ENCODE data around the gene TRIOBP. TPM values are rescaled to one million over a fixed set of nuclear protein-coding genes. Genes with fewer than 3 reads are reported as not detected.
A peak's percentile ranks its signal among the peaks of the same experiment; 100 is the strongest.

The TRIOBP gene
- total and polyA plus RNA-seq, 2 donors (not counting 1 experiment from before 2014, with no cell fraction given): 32.9 to 131 TPM

DNA sequence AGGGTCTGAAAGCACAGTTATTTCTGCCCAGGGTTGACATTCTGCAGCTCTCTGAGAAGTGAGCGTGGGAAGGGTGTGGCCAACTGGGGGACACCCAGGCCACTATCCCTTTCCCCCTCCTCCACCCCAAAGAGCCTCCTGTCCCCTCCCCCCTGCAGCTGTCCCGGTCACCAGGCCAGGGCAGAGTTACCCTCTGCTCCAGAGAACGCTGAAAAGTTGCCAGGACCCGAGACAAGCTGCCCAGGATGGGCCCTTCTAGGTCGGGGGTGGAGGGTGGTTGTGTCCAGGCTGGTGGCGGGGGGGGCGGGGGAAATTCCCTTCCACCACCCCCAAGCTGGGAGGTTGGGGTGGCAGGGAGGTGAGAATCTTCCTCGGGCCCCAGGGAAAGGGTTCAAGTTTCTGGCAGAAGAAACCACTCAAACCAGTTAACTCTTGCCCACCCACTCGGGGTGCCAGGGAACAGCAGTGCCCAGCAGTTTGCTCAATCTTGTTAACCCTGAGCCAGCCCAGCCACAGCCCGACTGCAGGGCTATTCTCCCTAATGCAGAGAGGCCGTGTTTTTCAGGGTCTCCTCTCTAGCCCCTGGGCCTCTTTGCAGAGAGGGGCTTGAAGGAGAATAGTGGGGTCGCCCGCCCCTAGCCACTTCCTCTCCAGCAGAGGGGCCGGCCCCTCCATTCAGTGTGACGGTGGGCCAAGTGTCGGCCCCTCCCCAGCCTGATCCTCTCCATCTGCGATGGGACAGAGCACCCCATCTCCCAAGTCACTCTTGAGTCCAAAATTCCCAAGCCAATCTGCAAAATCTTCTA lies 20.7 kb upstream of the TRIOBP start:
- H3K9ac ChIP-seq (ENCODE audit: insufficient read depth, low read length): peak overlapping the region; percentile 87
- H3K4me1 ChIP-seq (ENCODE audit: control insufficient read depth, extremely low read depth, insufficient read depth, low read length): peaks cover 10% of the 10 kb centered on the region
- peaks cover 17% of the 10 kb centered on the region for H3K36me3 ChIP-seq (ENCODE audit: control insufficient read depth, insufficient read depth, low read length)
- TF ChIP-seq EZH2 (IDR thresholded peaks at IDR 0.05; ENCODE audit: low read length, missing control alignments): no peak
- TF ChIP-seq, protein P1, sequence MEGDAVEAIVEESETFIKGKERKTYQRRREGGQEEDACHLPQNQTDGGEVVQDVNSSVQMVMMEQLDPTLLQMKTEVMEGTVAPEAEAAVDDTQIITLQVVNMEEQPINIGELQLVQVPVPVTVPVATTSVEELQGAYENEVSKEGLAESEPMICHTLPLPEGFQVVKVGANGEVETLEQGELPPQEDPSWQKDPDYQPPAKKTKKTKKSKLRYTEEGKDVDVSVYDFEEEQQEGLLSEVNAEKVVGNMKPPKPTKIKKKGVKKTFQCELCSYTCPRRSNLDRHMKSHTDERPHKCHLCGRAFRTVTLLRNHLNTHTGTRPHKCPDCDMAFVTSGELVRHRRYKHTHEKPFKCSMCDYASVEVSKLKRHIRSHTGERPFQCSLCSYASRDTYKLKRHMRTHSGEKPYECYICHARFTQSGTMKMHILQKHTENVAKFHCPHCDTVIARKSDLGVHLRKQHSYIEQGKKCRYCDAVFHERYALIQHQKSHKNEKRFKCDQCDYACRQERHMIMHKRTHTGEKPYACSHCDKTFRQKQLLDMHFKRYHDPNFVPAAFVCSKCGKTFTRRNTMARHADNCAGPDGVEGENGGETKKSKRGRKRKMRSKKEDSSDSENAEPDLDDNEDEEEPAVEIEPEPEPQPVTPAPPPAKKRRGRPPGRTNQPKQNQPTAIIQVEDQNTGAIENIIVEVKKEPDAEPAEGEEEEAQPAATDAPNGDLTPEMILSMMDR (conservative IDR thresholded peaks at IDR 0.05 in 1 of 2, IDR thresholded peaks at IDR 0.05 in 1 of 2; ENCODE audit: low read depth in 1 of 2, low read length in 2 of 2): no peak
- peaks cover 3% of the 10 kb centered on the region for H4K20me1 ChIP-seq (ENCODE audit: control insufficient read depth, extremely low read depth, insufficient read depth, low read length)
- H3K79me2 ChIP-seq (ENCODE audit: control insufficient read depth, insufficient read depth, low read length): peaks cover 31% of the 10 kb centered on the region
- no peaks in the 10 kb centered on the region for H3K9me3 ChIP-seq (ENCODE audit: control insufficient read depth, insufficient read depth, low read depth, low read length)
- H3K27me3 ChIP-seq (ENCODE audit: control insufficient read depth, insufficient read depth, low read length): no peaks in the 10 kb centered on the region
- peak overlapping the region; percentile 69 for H3K4me2 ChIP-seq (ENCODE audit: extremely low read depth, insufficient read depth, low read length)
- peak overlapping the region; percentile 95 for H3K27ac ChIP-seq (ENCODE audit: insufficient read depth, low read length)
- H2AFZ ChIP-seq (ENCODE audit: low read length): no peak overlapping the region
- H3K4me3 ChIP-seq (replicated peaks in 1 of 4; ENCODE audit: control extremely low read depth in 1 of 4, insufficient read depth in 1 of 4, low read depth in 3 of 4, low read length in 4 of 4): peak overlapping the region; percentile 93 to 100 (median 98)
- DNase-seq (ENCODE audit: low read depth in 2 of 2): peak; percentile 25 to 58

DNA sequence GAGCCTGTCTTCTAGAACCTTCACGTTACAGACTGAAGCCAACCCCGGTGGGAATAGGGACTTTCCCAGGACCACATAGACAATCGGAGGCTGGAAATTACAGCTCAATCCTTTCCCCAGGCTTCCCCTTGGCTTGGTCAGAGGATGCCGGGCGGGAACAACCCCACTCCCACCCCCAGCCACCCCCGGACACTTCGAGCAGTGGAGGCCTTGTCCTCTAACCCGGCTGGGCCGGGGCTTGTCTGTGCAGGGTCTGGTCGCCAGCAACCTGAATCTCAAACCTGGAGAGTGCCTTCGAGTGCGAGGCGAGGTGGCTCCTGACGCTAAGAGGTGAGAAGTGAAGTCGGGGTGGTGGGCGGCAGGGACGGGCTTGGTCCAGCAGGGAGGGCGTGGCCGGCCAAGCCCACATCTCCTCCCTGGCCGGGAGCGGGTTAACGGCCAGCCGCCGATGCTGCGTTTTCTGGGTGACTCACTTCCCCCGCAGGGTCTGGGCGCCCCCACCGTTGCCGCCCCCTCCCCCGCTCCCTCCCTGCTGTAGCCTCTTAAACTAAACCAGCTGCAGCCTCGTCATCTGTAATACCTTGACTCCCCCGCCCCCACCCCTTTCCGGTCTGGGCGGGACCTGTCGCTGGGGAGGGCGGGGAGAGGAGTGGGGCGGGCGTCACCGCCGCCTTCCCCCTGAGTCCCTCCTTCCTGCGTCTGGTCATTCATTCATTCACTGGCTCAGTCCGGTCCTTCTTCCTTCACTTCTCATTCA lies 19.9 kb upstream of the TRIOBP start:
- Histone ChIP-seq H3K4me2 (ENCODE audit: extremely low read depth, insufficient read depth, low read length) (peak overlapping the region; percentile 100), H3K4me3 (replicated peaks in 1 of 4; ENCODE audit: control extremely low read depth in 1 of 4, insufficient read depth in 1 of 4, low read depth in 3 of 4, low read length in 4 of 4) (peak overlapping the region; percentile 93 to 100 (median 98)), H3K27me3 (ENCODE audit: control insufficient read depth, insufficient read depth, low read length) (no peaks in the 10 kb centered on the region), H3K79me2 (ENCODE audit: control insufficient read depth, insufficient read depth, low read length) (peaks cover 31% of the 10 kb centered on the region), H3K9ac (ENCODE audit: insufficient read depth, low read length) (peak overlapping the region; percentile 87), H3K36me3 (ENCODE audit: control insufficient read depth, insufficient read depth, low read length) (peaks cover 17% of the 10 kb centered on the region), H3K9me3 (ENCODE audit: control insufficient read depth, insufficient read depth, low read depth, low read length) (no peaks in the 10 kb centered on the region), H3K4me1 (ENCODE audit: control insufficient read depth, extremely low read depth, insufficient read depth, low read length) (peaks cover 13% of the 10 kb centered on the region), H2AFZ (ENCODE audit: low read length) (no peak overlapping the region), H3K27ac (ENCODE audit: insufficient read depth, low read length) (peak overlapping the region; percentile 95), H4K20me1 (ENCODE audit: control insufficient read depth, extremely low read depth, insufficient read depth, low read length) (peaks cover 3% of the 10 kb centered on the region)
- peak; percentile 97 to 98 for DNase-seq (ENCODE audit: low read depth in 2 of 2)
- TF ChIP-seq, protein P1 (conservative IDR thresholded peaks at IDR 0.05 in 1 of 2, IDR thresholded peaks at IDR 0.05 in 1 of 2; ENCODE audit: low read depth in 1 of 2, low read length in 2 of 2): no peak
- TF ChIP-seq EZH2 (IDR thresholded peaks at IDR 0.05; ENCODE audit: low read length, missing control alignments): no peak

DNA sequence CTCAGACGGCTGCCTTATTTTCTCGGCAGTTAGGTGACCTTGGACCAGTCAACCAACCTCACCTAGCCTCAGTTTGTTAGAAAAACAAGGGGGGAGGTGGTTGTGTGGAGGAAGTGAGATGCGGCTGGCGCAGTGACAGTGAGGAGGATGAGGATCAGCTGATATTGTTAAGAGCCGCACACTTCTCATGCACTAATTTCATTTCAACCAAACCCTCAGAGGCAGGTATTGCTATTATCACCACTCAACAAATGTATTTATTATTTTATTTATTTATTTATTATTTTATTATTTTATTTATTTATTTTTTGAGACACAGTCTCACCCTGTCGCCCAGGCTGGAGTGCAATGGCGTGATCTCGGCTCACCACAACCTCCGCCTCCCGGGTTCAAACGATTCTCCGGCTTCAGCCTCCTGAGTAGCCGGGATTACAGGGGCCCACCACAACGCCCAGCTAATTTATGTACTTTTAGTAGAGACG lies 19.3 kb upstream of the TRIOBP start:
- DNase-seq (ENCODE audit: low read depth in 2 of 2): no peak
- Histone ChIP-seq H4K20me1 (ENCODE audit: control insufficient read depth, extremely low read depth, insufficient read depth, low read length) (peaks cover 3% of the 10 kb centered on the region), H3K9ac (ENCODE audit: insufficient read depth, low read length) (peak overlapping the region; percentile 58), H3K79me2 (ENCODE audit: control insufficient read depth, insufficient read depth, low read length) (peaks cover 31% of the 10 kb centered on the region), H3K4me3 (replicated peaks in 1 of 4; ENCODE audit: control extremely low read depth in 1 of 4, insufficient read depth in 1 of 4, low read depth in 3 of 4, low read length in 4 of 4) (peak overlapping the region; percentile 58 to 100 (median 96)), H3K27ac (ENCODE audit: insufficient read depth, low read length) (peak overlapping the region; percentile 62), H3K4me1 (ENCODE audit: control insufficient read depth, extremely low read depth, insufficient read depth, low read length) (peaks cover 13% of the 10 kb centered on the region), H3K36me3 (ENCODE audit: control insufficient read depth, insufficient read depth, low read length) (peaks cover 17% of the 10 kb centered on the region), H3K27me3 (ENCODE audit: control insufficient read depth, insufficient read depth, low read length) (no peaks in the 10 kb centered on the region), H3K9me3 (ENCODE audit: control insufficient read depth, insufficient read depth, low read depth, low read length) (no peaks in the 10 kb centered on the region), H2AFZ (ENCODE audit: low read length) (no peak overlapping the region), H3K4me2 (ENCODE audit: extremely low read depth, insufficient read depth, low read length) (peak overlapping the region; percentile 100)
- no peak for TF ChIP-seq EZH2 (IDR thresholded peaks at IDR 0.05; ENCODE audit: low read length, missing control alignments)
- TF ChIP-seq, protein P1 (conservative IDR thresholded peaks at IDR 0.05 in 1 of 2, IDR thresholded peaks at IDR 0.05 in 1 of 2; ENCODE audit: low read depth in 1 of 2, low read length in 2 of 2): no peak
